ENCODE data around the gene ATG2B.
"Not testable (repeated sequence)": the region's sequence is repeated elsewhere in the genome, so short reads cannot be mapped to it uniquely, and the experiment has no call there.

ATG2B gene

DNA sequence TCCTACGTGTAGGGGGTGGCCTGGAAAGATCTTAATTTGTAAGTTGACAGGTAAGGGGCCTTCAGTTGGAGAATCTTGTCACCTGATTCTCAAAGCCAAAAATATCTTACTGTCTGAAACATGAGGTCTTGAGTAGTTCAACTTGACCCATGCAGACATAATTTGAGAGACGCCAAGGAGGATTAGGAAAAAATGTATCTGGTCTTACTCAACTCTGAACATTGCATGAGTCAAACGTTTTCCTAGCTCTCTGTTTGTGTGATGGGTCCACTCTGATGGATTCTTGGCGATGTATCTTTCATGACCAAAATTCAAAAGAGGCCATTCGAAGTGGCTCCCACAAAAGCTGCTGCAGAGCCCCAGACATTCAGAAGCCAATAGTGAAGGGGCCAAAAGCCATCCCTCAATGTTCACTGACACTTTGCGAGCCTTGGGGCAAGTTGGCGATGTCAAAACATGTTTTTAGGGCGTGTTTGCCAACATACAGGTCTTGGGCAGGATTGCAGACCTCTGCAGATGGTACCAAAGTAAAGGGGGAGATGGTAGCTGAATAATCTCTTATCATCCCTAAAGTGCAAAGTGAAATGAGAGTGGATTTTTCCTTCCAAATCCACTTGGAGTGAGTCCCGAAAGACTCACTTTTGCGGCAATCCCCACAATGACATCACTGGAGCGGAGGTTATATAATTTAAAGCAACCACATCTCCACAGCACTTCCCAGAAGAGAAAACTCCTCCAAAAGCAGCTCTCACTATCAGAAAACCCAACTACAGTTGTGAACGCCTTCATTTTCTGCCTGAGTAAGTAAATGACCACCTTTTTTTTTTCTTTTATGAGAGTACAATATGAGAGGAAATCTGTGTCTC lies 107.4 kb downstream of the ATG2B start, which contains the start of gene BDKRB1:
BDKRB1 (plus strand) TSS at position 710 of the 866 bp plus-strand sequence. CDS start 7,473 bp downstream, outside the sequence.
- in situ Hi-C loops (cut with HindIII; ENCODE audit: low sequenced_read_pairs) = no loop called here

- in situ Hi-C loops (cut with HindIII; ENCODE audit: low sequenced_read_pairs) = no loop called here
Observed at GRCh38 chr14:96254687-96255086, 108.5 kb downstream of the ATG2B start.

DNA sequence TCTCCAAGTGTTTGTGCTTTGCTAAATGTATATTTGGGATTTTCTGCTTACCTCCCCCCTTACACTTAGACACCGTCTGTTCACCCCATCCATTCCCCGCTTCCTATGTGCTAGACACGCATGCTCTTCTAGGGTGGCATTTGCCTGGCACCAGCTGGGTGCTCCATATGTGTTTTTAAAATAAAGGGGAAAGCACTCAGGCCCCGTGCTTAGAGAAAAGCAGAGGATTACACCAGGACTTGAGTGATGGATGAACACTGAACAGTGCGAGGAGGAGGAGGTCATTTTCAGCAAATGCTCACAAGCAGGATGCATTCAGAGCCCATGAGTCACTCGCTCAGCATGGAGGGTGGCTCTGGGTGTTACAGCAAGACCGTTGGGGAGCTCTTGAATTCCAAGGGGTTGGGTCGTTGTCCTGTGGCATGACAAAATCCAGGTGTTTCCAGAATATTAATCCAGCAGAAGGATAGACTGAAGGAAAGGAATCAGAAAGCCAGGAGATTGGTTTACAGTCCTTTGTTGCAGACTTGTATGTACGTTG lies 110.1 kb downstream of the ATG2B start:
- in situ Hi-C loops (cut with HindIII; ENCODE audit: low sequenced_read_pairs) = no loop called here

DNA sequence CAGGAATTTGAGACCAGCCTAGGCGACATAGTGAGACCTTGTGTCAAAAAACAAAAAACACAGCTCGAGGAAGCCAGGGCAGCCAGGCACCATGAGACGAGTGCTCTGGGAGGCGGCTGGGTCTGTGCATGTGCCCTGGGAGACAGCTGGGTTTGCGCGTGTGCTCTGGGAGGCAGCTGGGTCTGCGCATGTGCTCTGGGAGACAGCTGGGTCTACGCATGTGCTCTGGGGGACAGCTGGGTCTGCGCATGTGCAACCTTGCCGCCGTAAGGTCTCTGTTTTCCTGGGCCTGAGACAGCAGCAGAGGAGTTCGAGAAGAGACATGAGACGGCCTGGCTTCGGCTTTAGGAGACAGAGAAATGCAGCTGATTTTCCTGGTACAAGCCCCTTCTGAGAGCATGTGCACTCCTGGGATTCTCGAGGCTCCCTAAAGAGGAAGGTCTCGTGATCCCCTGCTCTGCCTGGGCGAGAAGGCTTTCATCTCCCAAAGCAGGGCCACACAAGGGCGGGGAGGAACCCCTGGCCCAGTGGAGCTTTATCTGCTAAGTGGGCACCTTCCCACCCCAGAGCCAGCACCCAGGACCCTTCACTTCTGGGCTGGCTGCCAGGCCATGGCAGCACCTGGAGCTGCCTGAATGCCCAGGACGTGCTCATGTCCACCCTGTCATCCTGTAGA lies 110.7 kb downstream of the ATG2B start:
- in situ Hi-C loops (cut with HindIII; ENCODE audit: low sequenced_read_pairs) = no loop called here

DNA sequence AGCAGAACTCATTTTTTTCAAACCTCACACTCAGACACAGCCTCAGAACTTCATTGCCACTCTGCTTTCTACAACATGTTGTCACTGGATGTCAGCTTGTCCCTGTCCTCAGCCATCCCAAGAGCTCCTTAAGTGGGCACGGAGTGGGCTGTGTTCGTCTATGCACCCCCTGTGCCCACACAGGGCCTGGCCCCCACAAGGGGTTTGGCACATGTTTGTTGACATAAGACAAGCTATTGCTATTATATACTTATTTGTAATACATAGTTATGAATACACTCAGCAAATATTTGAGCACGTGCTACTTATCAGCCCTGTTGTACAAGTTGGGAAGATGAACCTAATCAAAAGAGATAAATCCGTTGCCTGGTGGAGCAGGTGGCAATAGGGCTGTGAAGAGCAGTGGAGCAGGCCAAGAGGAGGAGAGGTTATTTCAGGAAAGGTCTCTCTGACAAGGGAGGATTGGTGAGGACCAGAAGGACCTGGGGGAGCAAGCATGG lies 111.4 kb downstream of the ATG2B start:
- in situ Hi-C loops (cut with HindIII; ENCODE audit: low sequenced_read_pairs) = no loop called here

DNA sequence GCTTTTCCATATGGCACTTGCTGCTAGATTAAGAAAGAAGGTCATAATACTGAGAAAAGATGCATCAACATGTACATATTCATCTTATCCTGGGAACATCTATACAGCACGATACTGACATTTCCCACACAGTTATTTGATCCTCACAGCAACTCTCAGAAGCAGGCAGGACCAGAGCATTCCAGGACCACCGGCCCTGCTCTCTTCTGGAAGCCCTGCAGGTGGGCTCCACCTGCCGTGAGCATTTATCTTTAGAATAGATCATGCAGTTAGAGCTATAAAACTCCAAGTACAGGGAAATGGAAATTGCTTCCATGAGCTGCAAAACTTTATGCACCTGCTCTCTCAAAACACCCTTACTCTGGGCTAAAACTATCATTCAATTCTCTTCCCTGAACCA lies 112.7 kb downstream of the ATG2B start:
- in situ Hi-C loops (cut with HindIII; ENCODE audit: low sequenced_read_pairs) = no loop called here

GRCh38 chr14:96249029-96249428 lies 114.1 kb downstream of the ATG2B start:
- in situ Hi-C loops (cut with HindIII; ENCODE audit: low sequenced_read_pairs) = no loop called here

GRCh38 chr14:96247031-96247430 lies 116.1 kb downstream of the ATG2B start:
- in situ Hi-C loops (cut with HindIII; ENCODE audit: low sequenced_read_pairs) = no loop called here

- in situ Hi-C loops (cut with HindIII; ENCODE audit: low sequenced_read_pairs) = no loop called here
Observed at GRCh38 chr14:96246539-96246847, 116.6 kb downstream of the ATG2B start.

- in situ Hi-C loops (cut with HindIII; ENCODE audit: low sequenced_read_pairs) = no loop called here
Observed at GRCh38 chr14:96245710-96246538, 117.2 kb downstream of the ATG2B start.

DNA sequence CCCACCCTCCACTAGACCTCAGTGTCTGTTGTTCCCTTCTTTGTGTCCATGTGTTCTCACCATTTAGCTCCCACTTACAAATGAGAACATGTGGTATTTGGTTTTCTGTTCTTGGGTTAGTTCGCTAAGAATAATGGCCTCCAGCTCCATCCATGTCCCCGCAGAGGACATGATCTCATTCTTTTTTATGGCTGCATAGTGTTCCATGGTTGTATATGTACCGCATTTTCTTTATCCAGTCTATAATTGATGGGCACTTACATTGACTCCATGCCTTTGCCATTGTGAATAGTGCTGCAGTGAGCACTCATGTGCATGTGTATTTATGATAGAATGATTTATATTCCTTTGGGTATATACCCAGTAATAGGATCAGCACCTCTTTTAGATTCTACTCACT lies 118.1 kb downstream of the ATG2B start:
- in situ Hi-C loops (cut with HindIII; ENCODE audit: low sequenced_read_pairs) = not testable (repeated sequence)

DNA sequence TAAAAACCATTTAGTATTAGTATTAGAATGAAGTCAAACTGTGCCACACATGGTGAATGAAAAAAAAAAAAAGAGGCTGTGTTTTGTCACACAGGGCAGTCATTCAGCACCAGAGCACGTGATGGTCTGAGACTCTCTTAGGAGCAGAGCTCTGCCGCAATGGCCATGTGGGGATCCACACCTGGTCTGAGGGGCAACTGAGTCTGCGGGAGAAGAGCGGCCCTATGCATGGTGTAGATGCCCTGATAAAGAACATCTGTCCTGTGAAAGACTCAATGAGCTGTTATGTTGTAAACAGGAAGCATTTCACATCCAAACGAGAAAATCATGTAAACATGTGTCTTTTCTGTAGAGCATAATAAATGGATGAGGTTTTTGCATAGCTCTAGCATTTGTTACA lies 119.4 kb downstream of the ATG2B start:
- in situ Hi-C loops (cut with HindIII; ENCODE audit: low sequenced_read_pairs) = no loop called here

DNA sequence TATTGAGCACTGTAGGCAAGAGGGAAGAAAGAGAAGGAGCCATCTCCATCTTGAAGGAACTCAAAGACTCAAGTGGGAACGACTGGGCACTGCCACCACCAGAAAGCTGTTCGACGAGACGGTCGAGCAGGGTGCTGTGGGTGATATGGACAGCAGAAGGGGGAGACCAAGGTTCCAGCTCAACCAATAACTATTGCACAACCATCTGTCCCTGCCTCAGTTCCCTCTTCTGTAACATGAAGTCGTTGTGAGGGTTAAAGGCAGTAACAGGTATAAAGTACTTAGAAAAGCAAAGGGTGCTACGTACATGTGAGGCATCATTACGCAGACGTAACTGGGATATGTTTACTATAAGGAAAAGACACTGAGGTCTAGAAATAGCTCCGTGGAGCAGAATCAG lies 121.0 kb downstream of the ATG2B start:
- in situ Hi-C loops (cut with HindIII; ENCODE audit: low sequenced_read_pairs) = no loop called here

DNA sequence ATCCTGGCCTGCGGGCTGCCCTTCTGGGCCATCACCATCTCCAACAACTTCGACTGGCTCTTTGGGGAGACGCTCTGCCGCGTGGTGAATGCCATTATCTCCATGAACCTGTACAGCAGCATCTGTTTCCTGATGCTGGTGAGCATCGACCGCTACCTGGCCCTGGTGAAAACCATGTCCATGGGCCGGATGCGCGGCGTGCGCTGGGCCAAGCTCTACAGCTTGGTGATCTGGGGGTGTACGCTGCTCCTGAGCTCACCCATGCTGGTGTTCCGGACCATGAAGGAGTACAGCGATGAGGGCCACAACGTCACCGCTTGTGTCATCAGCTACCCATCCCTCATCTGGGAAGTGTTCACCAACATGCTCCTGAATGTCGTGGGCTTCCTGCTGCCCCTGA lies 122.5 kb downstream of the ATG2B start:
- in situ Hi-C loops (cut with HindIII; ENCODE audit: low sequenced_read_pairs) = no loop called here

DNA sequence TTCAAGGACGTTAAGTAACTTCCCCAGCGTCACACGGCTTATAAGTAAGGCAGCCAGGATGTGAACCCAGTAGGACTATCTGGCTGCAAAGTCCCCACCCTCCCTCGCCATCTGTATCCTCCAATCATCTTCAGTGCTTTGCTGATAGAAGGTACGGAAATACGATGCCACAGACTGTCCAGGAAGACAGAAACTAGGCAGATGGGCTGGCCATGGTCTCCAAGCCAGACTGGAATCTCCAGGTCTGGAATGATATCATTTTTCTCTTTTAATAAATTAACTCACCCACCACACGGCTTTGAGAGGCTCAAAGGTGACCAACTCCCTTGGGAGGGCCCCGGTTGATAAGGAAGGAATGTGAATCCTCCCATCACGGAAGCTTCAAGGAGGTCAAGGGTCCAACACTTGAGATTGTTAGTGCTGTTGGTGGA lies 123.4 kb downstream of the ATG2B start:
- in situ Hi-C loops (cut with HindIII; ENCODE audit: low sequenced_read_pairs) = no loop called here

DNA sequence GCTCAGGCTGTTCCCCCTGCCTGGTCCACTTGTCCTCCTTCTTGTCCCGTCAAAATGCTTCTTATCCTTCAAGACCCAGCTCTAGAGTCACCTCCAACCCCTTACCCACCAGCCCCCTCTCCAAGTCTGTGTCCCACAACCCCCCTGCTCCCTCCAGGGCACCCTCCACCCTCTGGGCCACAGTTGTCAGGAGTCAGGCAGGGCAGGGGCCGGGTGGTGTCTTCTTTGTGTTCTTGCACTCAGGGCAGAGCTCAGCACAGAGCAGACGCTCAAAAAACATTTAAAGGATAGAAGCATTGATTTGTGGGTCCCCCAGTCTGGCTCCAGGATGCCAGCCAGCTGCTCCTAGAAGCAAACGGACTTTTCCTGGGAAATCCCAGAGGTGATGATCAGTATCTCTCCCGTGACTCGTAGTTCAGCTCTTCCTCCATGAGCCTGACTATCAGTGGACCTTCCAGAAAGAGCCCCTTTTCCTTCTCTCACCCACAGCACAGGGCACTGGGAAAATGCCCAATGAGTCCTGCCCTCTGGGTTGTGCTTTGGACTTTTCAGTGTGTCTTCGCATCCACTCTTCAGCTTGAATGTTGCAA lies 124.4 kb downstream of the ATG2B start:
- in situ Hi-C loops (cut with HindIII; ENCODE audit: low sequenced_read_pairs) = no loop called here

DNA sequence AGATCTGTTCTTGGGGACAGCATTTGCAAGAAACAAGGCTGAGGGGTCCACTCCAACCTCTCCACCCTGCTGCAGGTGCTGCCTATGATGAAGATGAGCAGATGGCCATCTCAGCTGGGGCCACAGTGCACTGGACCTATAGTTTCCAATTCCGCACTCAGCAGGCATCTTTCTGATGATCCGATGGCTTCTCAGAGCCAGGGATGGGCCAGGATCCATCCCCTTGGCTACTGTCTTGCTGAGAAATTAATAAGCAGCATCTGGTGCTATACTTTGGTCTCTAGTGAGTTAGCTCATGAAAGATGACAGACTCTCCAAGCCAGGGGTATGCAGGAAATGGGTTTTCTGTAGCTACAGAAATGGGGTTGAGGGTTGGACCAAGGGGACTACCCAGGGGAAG lies 125.5 kb downstream of the ATG2B start:
- in situ Hi-C loops (cut with HindIII; ENCODE audit: low sequenced_read_pairs) = no loop called here

- in situ Hi-C loops (cut with HindIII; ENCODE audit: low sequenced_read_pairs) = no loop called here
Observed at GRCh38 chr14:96235426-96235825, 127.7 kb downstream of the ATG2B start.

GRCh38 chr14:96233661-96234060 lies 129.5 kb downstream of the ATG2B start:
- in situ Hi-C loops (cut with HindIII; ENCODE audit: low sequenced_read_pairs) = no loop called here

- in situ Hi-C loops (cut with HindIII; ENCODE audit: low sequenced_read_pairs) = no loop called here
Observed at GRCh38 chr14:96232506-96232905, 130.6 kb downstream of the ATG2B start.

Data from DLD1 (cell line).